H9 (cell line): ENCODE measurements around the gene FNDC3B. TPM values are rescaled to one million over a fixed set of nuclear protein-coding genes. Genes with fewer than 3 reads are reported as not detected.
A peak's percentile ranks its signal among the peaks of the same experiment; 100 is the strongest.

Experiments used
- DNase-seq: peaks from one replicate; pipeline ENCODE4 v3.0.0-alpha.2; 2017
- H2AFZ ChIP-seq: one replicate; pipeline ENCODE4 v1.6.1; 2013; ENCODE audit warnings: mild to moderate bottlenecking, low read length, control low read depth, moderate library complexity
- H2AK5ac ChIP-seq: 2 replicates; pipeline ENCODE4 v1.6.1; 2013; ENCODE audit warnings: low read length, control low read depth, mixed read lengths; ENCODE audit not compliant: insufficient read length
- H2BK120ac ChIP-seq: one replicate; pipeline ENCODE4 v1.6.1; 2013; ENCODE audit warnings: low read depth, mild to moderate bottlenecking, low read length, control low read depth, inconsistent platforms; ENCODE audit not compliant: poor library complexity, severe bottlenecking
- H2BK12ac ChIP-seq: 2 replicates; pipeline ENCODE4 v1.6.1; 2013; ENCODE audit warnings: low read length, control low read depth, mixed read lengths, low read depth; ENCODE audit not compliant: insufficient read length
- H2BK15ac ChIP-seq: 2 replicates; pipeline ENCODE4 v1.6.1; 2013; ENCODE audit warnings: low read depth, low read length, control low read depth
- H2BK20ac ChIP-seq: one replicate; pipeline ENCODE4 v1.6.1; 2013; ENCODE audit warnings: low read depth, mild to moderate bottlenecking, low read length, control low read depth, inconsistent platforms; ENCODE audit not compliant: poor library complexity, severe bottlenecking
- H2BK5ac ChIP-seq: 2 replicates; pipeline ENCODE4 v1.6.1; 2013; ENCODE audit warnings: low read length, control low read depth, mixed read lengths; ENCODE audit not compliant: insufficient read length
- H3K14ac ChIP-seq: 2 replicates; pipeline ENCODE4 v1.6.1; 2013; ENCODE audit warnings: low read length, control low read depth; ENCODE audit not compliant: insufficient read depth
- H3K18ac ChIP-seq: 2 replicates; pipeline ENCODE4 v1.6.1; 2013; ENCODE audit warnings: low read depth, mild to moderate bottlenecking, mixed read lengths, low read length, control low read depth; ENCODE audit not compliant: insufficient read length
- H3K23ac ChIP-seq: 2 replicates; pipeline ENCODE4 v1.6.1; 2013; ENCODE audit warnings: low read length, control low read depth, mixed read lengths, low read depth; ENCODE audit not compliant: insufficient read length
- H3K23me2 ChIP-seq: 2 replicates; pipeline ENCODE4 v1.6.1; 2013; ENCODE audit warnings: low read depth, mild to moderate bottlenecking, mixed read lengths, low read length, control low read depth; ENCODE audit not compliant: insufficient read length, poor library complexity, severe bottlenecking
- H3K27ac ChIP-seq: 2 replicates; pipeline ENCODE4 v1.5.1; 2013; ENCODE audit warnings: low read length, control low read depth, mixed read lengths, low read depth; ENCODE audit not compliant: insufficient read length
- H3K27me3 ChIP-seq: 2 replicates; pipeline ENCODE4 v1.6.1; 2013; ENCODE audit warnings: low read length, control low read depth, inconsistent platforms; ENCODE audit not compliant: insufficient read depth
- H3K4ac ChIP-seq: 2 replicates; pipeline ENCODE4 v1.6.1; 2013; ENCODE audit warnings: low read depth, mild to moderate bottlenecking, control low read depth, inconsistent platforms, low read length, moderate library complexity
- H3K4me1 ChIP-seq: 2 replicates; pipeline ENCODE4 v1.6.1; 2013; ENCODE audit warnings: low read length, control low read depth, inconsistent platforms; ENCODE audit not compliant: insufficient read depth
- H3K4me2 ChIP-seq: 2 replicates; pipeline ENCODE4 v1.6.1; 2013; ENCODE audit warnings: low read length, control low read depth, mixed read lengths; ENCODE audit not compliant: insufficient read length, insufficient read depth
- H3K56ac ChIP-seq: 2 replicates; pipeline ENCODE4 v1.6.1; 2013; ENCODE audit warnings: low read depth, mild to moderate bottlenecking, mixed read lengths, low read length, control low read depth; ENCODE audit not compliant: insufficient read length
- H3K79me1 ChIP-seq: 2 replicates; pipeline ENCODE4 v1.6.1; 2013; ENCODE audit warnings: low read depth, mild to moderate bottlenecking, moderate library complexity, low read length, control low read depth, inconsistent platforms; ENCODE audit not compliant: insufficient read depth, poor library complexity, severe bottlenecking
- H3K79me2 ChIP-seq: 2 replicates; pipeline ENCODE4 v1.6.1; 2013; ENCODE audit warnings: low read length, control low read depth, inconsistent platforms; ENCODE audit not compliant: insufficient read depth
- H3K9ac ChIP-seq: 2 replicates; pipeline ENCODE4 v1.6.1; 2013; ENCODE audit warnings: low read length, control low read depth, mixed read lengths; ENCODE audit not compliant: insufficient read length; ENCODE audit errors: extremely low read depth
- H3K9me3 ChIP-seq: one replicate; pipeline ENCODE4 v1.6.1; 2013; ENCODE audit warnings: low read depth, low read length, inconsistent platforms; ENCODE audit not compliant: control insufficient read depth
- H3T11ph ChIP-seq: one replicate; pipeline ENCODE4 v1.6.1; 2013; ENCODE audit warnings: mild to moderate bottlenecking, low read length, control low read depth, inconsistent platforms
- H4K20me1 ChIP-seq: one replicate; pipeline ENCODE4 v1.6.1; 2013; ENCODE audit not compliant: control insufficient read depth, insufficient read length, insufficient read depth
- H4K5ac ChIP-seq: 2 replicates; pipeline ENCODE4 v1.6.1; 2013; ENCODE audit warnings: low read depth, mild to moderate bottlenecking, mixed read lengths, low read length, control low read depth; ENCODE audit not compliant: insufficient read length
- H4K8ac ChIP-seq: replicated peaks from 2 replicates; pipeline ENCODE4 v1.6.1; 2013; ENCODE audit warnings: low read length, control low read depth, mixed read lengths, low read depth; ENCODE audit not compliant: insufficient read length
- H4K91ac ChIP-seq: 2 replicates; pipeline ENCODE4 v1.6.1; 2013; ENCODE audit warnings: low read depth, mild to moderate bottlenecking, moderate library complexity, mixed read lengths, low read length, control low read depth; ENCODE audit not compliant: insufficient read length
- H3K27ac Mint-ChIP-seq, 3 experiments: 2 replicates in 2 of 3; 3 replicates in 1 of 3; pipeline ENCODE4 v1.8.0; 2020 to 2021; ENCODE audit warnings: mixed read lengths in 3 of 3, mild to moderate bottlenecking in 1 of 3, moderate library complexity in 1 of 3
- H3K27me3 Mint-ChIP-seq: 2 replicates; pipeline ENCODE4 v1.8.0; 2021; ENCODE audit warnings: low read depth, mild to moderate bottlenecking, moderate library complexity, mixed read lengths
- H3K36me3 Mint-ChIP-seq, 3 experiments: 2 replicates in 2 of 3; 3 replicates in 1 of 3; pipeline ENCODE4 v1.8.0; 2020 to 2021; ENCODE audit warnings: low read depth in 3 of 3, mixed read lengths in 3 of 3; ENCODE audit not compliant: insufficient read depth in 1 of 3
- H3K4me1 Mint-ChIP-seq, 2 experiments: 2 replicates each; pipeline ENCODE4 v1.8.0; 2020; ENCODE audit warnings: mixed read lengths in 2 of 2
- H3K4me3 Mint-ChIP-seq, 2 experiments: 2 replicates in 1 of 2; 3 replicates in 1 of 2; pipeline ENCODE4 v1.8.0; 2020 to 2021; ENCODE audit warnings: mild to moderate bottlenecking in 2 of 2, mixed read lengths in 2 of 2, moderate library complexity in 1 of 2
- H3K9me3 Mint-ChIP-seq, 2 experiments: 2 replicates in 1 of 2; 3 replicates in 1 of 2; pipeline ENCODE4 v1.8.0; 2020; ENCODE audit warnings: mild to moderate bottlenecking in 2 of 2, mixed read lengths in 2 of 2, moderate library complexity in 1 of 2
- WGBS: extraction: QIAGEN DNeasy Blood & Tissue Kit; methylation state at CpG from one replicate; pipeline ENCODE4 v1.1.7; 2013; ENCODE audit warnings: missing lambda C conversion rate, low lambda C conversion rate, mixed read lengths; ENCODE audit not compliant: insufficient read length; ENCODE audit errors: extremely low coverage; 5-methylcytosine and 5-hydroxymethylcytosine counted together
- total RNA-seq: library from RNA; stranded (reverse); gene quantifications from 2 replicates; pipeline ENCODE4 v1.2.1, GENCODE V29; 2021
- TF ChIP-seq, protein P1 (sequence below): fragments of 200-600 bp; sonication (generic); conservative IDR thresholded peaks from 3 replicates; pipeline ENCODE4 v1.8.0; 2021; ENCODE audit warnings: antibody characterized with exemption, mild to moderate bottlenecking

The FNDC3B gene
- total RNA-seq, 1 experiment from 2014 or later = 43.8 TPM

DNA sequence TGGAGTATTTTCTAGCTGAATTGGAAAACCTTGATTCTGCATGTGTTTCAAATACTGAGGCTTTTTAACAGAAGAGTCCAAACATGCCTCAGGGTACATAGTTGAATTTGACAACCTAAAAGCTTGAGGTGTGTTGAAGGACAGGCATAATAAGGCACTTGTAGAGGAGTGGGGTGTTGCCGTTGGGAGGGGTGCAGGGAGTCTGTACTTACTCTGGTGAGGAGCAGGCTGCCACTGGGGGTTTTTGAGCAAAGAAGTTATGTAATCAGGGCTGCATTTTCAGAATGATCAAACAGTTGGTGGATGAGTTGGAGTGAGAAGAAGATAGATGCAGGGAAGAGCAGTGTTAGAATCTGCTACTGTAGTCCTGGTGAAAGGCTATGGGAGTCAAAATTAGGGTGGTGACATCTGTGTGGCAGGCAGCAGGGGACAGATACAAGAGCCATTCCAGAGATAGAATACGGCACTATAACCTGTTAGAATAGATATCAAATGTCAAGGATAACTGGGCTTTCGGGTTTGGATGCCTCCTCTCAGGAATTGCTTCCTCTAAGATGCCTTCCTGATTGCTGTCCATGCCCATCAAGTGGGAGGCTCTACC, 247.3 kb downstream of the FNDC3B start:
- no peaks in the 10 kb centered on the region for H4K20me1 ChIP-seq
- H3K23me2 ChIP-seq = no peaks in the 10 kb centered on the region
- no peak overlapping the region for H3T11ph ChIP-seq
- H3K56ac ChIP-seq = no peak overlapping the region
- no peak overlapping the region for H2BK5ac ChIP-seq
- no peak overlapping the region for H4K5ac ChIP-seq
- no peak overlapping the region for H2BK120ac ChIP-seq
- H3K14ac ChIP-seq = no peak overlapping the region
- peak overlapping the region in 1 of 3 experiments; percentile 39; a peak in 2 of 7 replicates for H3K27ac Mint-ChIP-seq
- no peak overlapping the region for H3K4me3 Mint-ChIP-seq
- H3K18ac ChIP-seq = no peak overlapping the region
- H3K4me1 ChIP-seq = no peaks in the 10 kb centered on the region
- no peak overlapping the region for H3K4me2 ChIP-seq
- no peak overlapping the region for H3K23ac ChIP-seq
- H3K4me1 Mint-ChIP-seq = 0 out of 4 replicates have a peak, but pooled peaks cover 2 to 3% of the 10 kb centered on the region in 2 experiments
- H3K36me3 Mint-ChIP-seq = peaks cover 6 to 10% (median 7%) of the 10 kb centered on the region in 3 experiments; a peak in 5 of 7 replicates
- no peak overlapping the region for H3K4ac ChIP-seq
- H3K9ac ChIP-seq = no peak overlapping the region
- no peaks in the 10 kb centered on the region for H3K9me3 Mint-ChIP-seq
- H3K27me3 Mint-ChIP-seq = no peaks in the 10 kb centered on the region
- no peak overlapping the region for H4K8ac ChIP-seq
- no peaks in the 10 kb centered on the region for H3K79me1 ChIP-seq
- H3K27me3 ChIP-seq = no peaks in the 10 kb centered on the region
- H4K91ac ChIP-seq = no peak overlapping the region
- no peak overlapping the region for H2BK15ac ChIP-seq
- H2BK20ac ChIP-seq = no peak overlapping the region
- WGBS = no CpG with 5 or more reads among the region's 3 CpGs
- no peak overlapping the region for H2BK12ac ChIP-seq
- no peak for DNase-seq
- no peak overlapping the region for H2AK5ac ChIP-seq
- no peaks in the 10 kb centered on the region for H3K79me2 ChIP-seq
- TF ChIP-seq, protein P1, sequence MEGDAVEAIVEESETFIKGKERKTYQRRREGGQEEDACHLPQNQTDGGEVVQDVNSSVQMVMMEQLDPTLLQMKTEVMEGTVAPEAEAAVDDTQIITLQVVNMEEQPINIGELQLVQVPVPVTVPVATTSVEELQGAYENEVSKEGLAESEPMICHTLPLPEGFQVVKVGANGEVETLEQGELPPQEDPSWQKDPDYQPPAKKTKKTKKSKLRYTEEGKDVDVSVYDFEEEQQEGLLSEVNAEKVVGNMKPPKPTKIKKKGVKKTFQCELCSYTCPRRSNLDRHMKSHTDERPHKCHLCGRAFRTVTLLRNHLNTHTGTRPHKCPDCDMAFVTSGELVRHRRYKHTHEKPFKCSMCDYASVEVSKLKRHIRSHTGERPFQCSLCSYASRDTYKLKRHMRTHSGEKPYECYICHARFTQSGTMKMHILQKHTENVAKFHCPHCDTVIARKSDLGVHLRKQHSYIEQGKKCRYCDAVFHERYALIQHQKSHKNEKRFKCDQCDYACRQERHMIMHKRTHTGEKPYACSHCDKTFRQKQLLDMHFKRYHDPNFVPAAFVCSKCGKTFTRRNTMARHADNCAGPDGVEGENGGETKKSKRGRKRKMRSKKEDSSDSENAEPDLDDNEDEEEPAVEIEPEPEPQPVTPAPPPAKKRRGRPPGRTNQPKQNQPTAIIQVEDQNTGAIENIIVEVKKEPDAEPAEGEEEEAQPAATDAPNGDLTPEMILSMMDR = no peak
- H3K27ac ChIP-seq = no peak overlapping the region
- H3K9me3 ChIP-seq = no peaks in the 10 kb centered on the region
- no peak overlapping the region for H2AFZ ChIP-seq
